Activated naive CD4-positive, alpha-beta T cell treated with anti-CD3 and anti-CD28 coated beads, Interleukin-2, amount 10 ng/mL, durations not matched to agents 5 hours and 36 hours (primary cell): ENCODE measurements around the gene LFNG. TPM values are rescaled to one million over a fixed set of nuclear protein-coding genes. Genes with fewer than 3 reads are reported as not detected.

Experiments used
- microRNA-seq: library from miRNA; unstranded; fragments of <30 nt; microRNA quantifications from one replicate; pipeline ENCODE4 v1.2.0, GENCODE V29; 2022; ENCODE audit warnings: borderline microRNAs expressed, borderline replicate concordance
- total RNA-seq, 2 experiments: library from RNA; stranded (reverse); gene quantifications; one replicate each; pipeline ENCODE4 v1.2.3, GENCODE V29; 2021

LFNG gene
- total RNA-seq, result 10 to 100 TPM; 99.5 to 99.9 TPM

GRCh38 chr7:2519119-2519930 is at the start of gene LFNG:
Gene LFNG, plus strand, starts transcription at chr7:2519774. Its CDS starts 88 bp downstream, at chr7:2519862.

GRCh38 chr7:2476298-2476697 is 43.3 kb upstream of the LFNG start, which contains the start of gene GRIFIN:
Gene GRIFIN, minus strand, starts transcription at chr7:2476398. Its CDS starts 15 bp downstream, at chr7:2476383.

GRCh38 chr7:2555121-2556052 is 35.8 kb downstream of the LFNG start, which contains the start of gene BRAT1:
Gene BRAT1, minus strand, starts transcription at chr7:2555524. Its CDS starts 1,093 bp downstream, at chr7:2554431.

GRCh38 chr7:2558629-2559282 is 39.2 kb downstream of the LFNG start, which contains the start of gene IQCE:
Gene IQCE, plus strand, starts transcription at chr7:2558979. Its CDS starts 203 bp downstream, at chr7:2559182.

Small RNA genes lying within 50 kb of the gene (microRNA-seq; reads per million reads assigned to microRNA genes)
- not detected for gene MIR4648

Other genes starting within 250 kb of the LFNG start
- 10 to 100 TPM; 25.8 to 26.0 TPM for gene SNX8, start 205.3 kb upstream of the LFNG start, total RNA-seq
- 100 to 1,000 TPM; 150 to 154 TPM for gene EIF3B, start 164.9 kb upstream of the LFNG start, total RNA-seq
- 10 to 100 TPM; 22.6 to 23.1 TPM for gene CHST12, start 116.2 kb upstream of the LFNG start, total RNA-seq
- not detected for gene GRIFIN, start 43.4 kb upstream of the LFNG start, total RNA-seq
- 10 to 100 TPM; 31.6 to 33.4 TPM for gene BRAT1, start 35.8 kb downstream of the LFNG start, total RNA-seq
- 10 to 100 TPM in 1 of 2 experiments, 1 to 10 TPM in 1; 7.5 to 13.7 TPM for gene IQCE, start 39.2 kb downstream of the LFNG start, total RNA-seq
- gene TTYH3, start 112.2 kb downstream of the LFNG start, total RNA-seq, result 10 to 100 TPM; 15.9 to 16.3 TPM
- under 1 TPM; 0.30 to 0.31 TPM for gene AMZ1, start 168.4 kb downstream of the LFNG start, total RNA-seq